Melanocyte of skin (primary cell): Measurements from ENCODE around the gene ABAT. TPM values are rescaled to one million over a fixed set of nuclear protein-coding genes. Genes with fewer than 3 reads are reported as not detected.

Experiments used
- small RNA-seq, 2 donors: library from RNA; depleted of rRNA; stranded (forward); fragments of <200 nt; gene quantifications; one replicate each; pipeline ENCODE3, GENCODE V24; 2012
- total RNA-seq, 2 donors: library from RNA; depleted of rRNA; stranded (reverse); fragments of >200 nt; gene quantifications; 2 replicates each; pipeline ENCODE4 v1.2.3, GENCODE V29; 2012

ABAT gene
- 1 to 10 TPM; 3.3 to 6.5 TPM for total RNA-seq

DNA sequence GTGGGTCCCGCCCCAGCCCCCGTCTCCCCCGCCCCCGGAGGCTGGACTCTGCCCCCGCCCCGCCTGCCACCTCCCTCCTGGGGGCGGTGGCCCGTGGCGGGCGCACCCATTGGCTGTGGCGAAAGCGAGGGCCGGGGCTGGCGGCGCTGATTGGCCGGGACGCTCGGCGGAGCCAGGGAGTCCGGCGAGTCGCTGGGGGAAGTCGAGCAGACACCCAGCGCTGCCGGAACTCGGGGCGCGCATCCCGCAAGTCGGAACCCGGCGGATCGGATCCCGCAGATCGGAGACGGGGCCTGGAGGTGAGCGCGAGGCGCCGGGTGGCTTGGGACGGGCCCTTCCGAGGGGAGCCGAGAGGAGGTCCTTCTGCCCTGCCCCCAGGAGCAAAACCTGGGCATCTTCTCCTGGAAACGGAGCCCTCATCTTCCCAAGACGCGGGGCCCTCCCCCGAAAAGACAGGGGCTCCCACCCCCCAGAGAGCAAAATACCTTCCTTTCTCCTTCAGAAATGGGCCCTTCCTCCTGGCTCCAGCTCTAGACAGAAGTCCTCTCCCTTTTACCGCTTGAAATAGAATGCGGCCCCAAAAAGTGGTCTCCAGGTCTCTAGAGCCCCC lies at the start of gene ABAT:
Gene ABAT (plus strand): TSS at position 205 of the 610 bp plus-strand sequence. CDS start 61,123 bp downstream, outside the sequence.

DNA sequence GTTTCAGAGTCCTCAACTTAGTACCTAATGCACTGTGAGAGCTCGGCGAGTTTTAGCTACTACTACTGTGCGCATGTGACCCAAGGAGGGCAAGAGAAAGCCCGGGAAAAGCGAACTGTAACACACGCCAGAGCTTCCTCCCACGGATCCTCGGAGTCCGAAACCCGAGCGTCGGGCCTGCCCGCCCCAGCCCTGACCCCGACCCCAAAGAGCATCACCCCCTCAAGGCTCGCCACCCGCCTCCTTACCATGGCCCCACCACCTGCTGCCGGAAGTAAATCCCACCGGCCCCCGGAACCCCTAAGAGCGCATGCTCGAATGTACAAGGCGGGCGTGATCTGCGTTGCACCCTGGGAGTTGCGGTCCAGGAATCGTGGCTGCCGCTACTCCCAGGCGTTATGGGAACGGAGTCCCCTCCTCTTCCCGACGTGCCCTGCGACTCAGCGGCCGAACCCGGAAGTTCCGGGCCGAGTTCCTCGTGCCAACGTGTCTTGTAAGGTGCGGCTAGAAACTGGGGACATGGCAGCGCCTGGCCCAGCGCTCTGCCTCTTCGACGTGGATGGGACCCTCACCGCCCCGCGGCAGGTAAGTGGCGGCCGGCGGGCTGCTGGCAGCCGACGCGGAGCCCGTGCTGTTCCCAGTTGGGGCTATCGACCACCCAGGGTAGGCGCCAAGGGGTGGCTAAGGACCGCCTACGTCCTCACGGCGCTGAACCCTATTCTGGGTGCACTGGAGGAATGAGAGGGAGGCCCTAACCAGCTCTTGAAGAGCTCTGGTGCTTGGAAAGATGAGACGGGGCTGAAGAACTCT lies 123.2 kb downstream of the ABAT start, which contains the start of the genes PMM2 and TMEM186:
Gene PMM2 (plus strand): TSS at position 476 of the 810 bp plus-strand sequence. CDS start 44 bp downstream, at position 520.
Gene TMEM186 (minus strand): TSS at position 276 of the 810 bp plus-strand sequence. CDS start 25 bp downstream, at position 251.

Small RNA genes within 50 kb of the gene (small RNA-seq; reads per million reads assigned to genes)
- 0 reads per million in 2 donors for gene AC007224.1
- gene RN7SL743P = 0 reads per million in 2 donors
- 0 reads per million in 2 donors for gene RNU7-63P

Other genes with a start within 250 kb of the ABAT start
- gene TMEM114, start 84.1 kb upstream of the ABAT start, total RNA-seq = not detected
- 10 to 100 TPM; 17.0 to 21.0 TPM for gene METTL22, start 52.9 kb upstream of the ABAT start, total RNA-seq
- gene TMEM186, start 123.0 kb downstream of the ABAT start, total RNA-seq = 1 to 10 TPM; 5.2 to 6.3 TPM
- gene PMM2, start 123.2 kb downstream of the ABAT start, total RNA-seq = 10 to 100 TPM; 24.1 to 34.0 TPM
- gene CARHSP1, start 194.4 kb downstream of the ABAT start, total RNA-seq = 100 to 1,000 TPM in 1 of 2 donors, 10 to 100 TPM in 1; 42.3 to 211 TPM
- not detected for gene LITAFD, start 207.7 kb downstream of the ABAT start, total RNA-seq